ENCODE results near the gene SYTL4.
"Not testable (repeated sequence)": the region's sequence is repeated elsewhere in the genome, so short reads cannot be mapped to it uniquely, and the experiment has no call there.

Gene SYTL4

GRCh38 chrX:100731441-100732281, at the start of gene SYTL4:
SYTL4 (minus strand) TSS chrX:100732121; CDS start chrX:100702037, 30,084 bp downstream.
- intact Hi-C loops (cut with DNase I), result no loop called here
- DNase-seq, result peak in 10 of 42 donors; percentile 1 to 20 (median 10)

GRCh38 chrX:100769439-100769838, 37.5 kb upstream of the SYTL4 start:
- not testable (repeated sequence) for DNase-seq
- intact Hi-C loops (cut with DNase I), result loop anchor here (10.0 kb wide), 1 partner anchor 85 kb away; no protein-coding TSS in a partner anchor

GRCh38 chrX:100768679-100769338, 36.9 kb upstream of the SYTL4 start:
- DNase-seq, result peak in 41 of 42 donors; percentile 10 to 84 (median 62)
- intact Hi-C loops (cut with DNase I), result loop anchor here (10.0 kb wide), 1 partner anchor 84 kb away; no protein-coding TSS in a partner anchor

GRCh38 chrX:100750883-100751282, 19.0 kb upstream of the SYTL4 start:
- intact Hi-C loops (cut with DNase I), result no loop called here
- no peak for DNase-seq

- no peak for DNase-seq
- intact Hi-C loops (cut with DNase I), result no loop called here
Observed at GRCh38 chrX:100748108-100748507, 16.2 kb upstream of the SYTL4 start.

- intact Hi-C loops (cut with DNase I), result no loop called here
- no peak for DNase-seq
Observed at GRCh38 chrX:100747703-100748102, 15.8 kb upstream of the SYTL4 start.

GRCh38 chrX:100747090-100747489, 15.2 kb upstream of the SYTL4 start:
- intact Hi-C loops (cut with DNase I), result no loop called here
- no peak for DNase-seq

- no peak for DNase-seq
- intact Hi-C loops (cut with DNase I), result no loop called here
Observed at GRCh38 chrX:100745806-100746537, 14.1 kb upstream of the SYTL4 start.

- intact Hi-C loops (cut with DNase I), result no loop called here
- DNase-seq, result no peak
Observed at GRCh38 chrX:100745205-100745604, 13.3 kb upstream of the SYTL4 start.

- intact Hi-C loops (cut with DNase I), result no loop called here
- DNase-seq, result no peak
Observed at GRCh38 chrX:100743009-100743607, 11.2 kb upstream of the SYTL4 start.

GRCh38 chrX:100724006-100724405, 7.9 kb downstream of the SYTL4 start:
- DNase-seq; intact Hi-C loops (cut with DNase I): not testable (repeated sequence)

- DNase-seq, result no peak
- intact Hi-C loops (cut with DNase I), result no loop called here
Observed at GRCh38 chrX:100721328-100721727, 10.6 kb downstream of the SYTL4 start.

- DNase-seq, result no peak
- intact Hi-C loops (cut with DNase I), result no loop called here
Observed at GRCh38 chrX:100720301-100720700, 11.6 kb downstream of the SYTL4 start.

- intact Hi-C loops (cut with DNase I), result no loop called here
- DNase-seq, result no peak
Observed at GRCh38 chrX:100719139-100719538, 12.8 kb downstream of the SYTL4 start.

- intact Hi-C loops (cut with DNase I), result no loop called here
- DNase-seq, result no peak
Observed at GRCh38 chrX:100717363-100717762, 14.6 kb downstream of the SYTL4 start.

GRCh38 chrX:100710816-100711215, 21.1 kb downstream of the SYTL4 start:
- DNase-seq, result no peak
- intact Hi-C loops (cut with DNase I), result no loop called here

GRCh38 chrX:100704581-100705203, 27.2 kb downstream of the SYTL4 start:
- DNase-seq, result no peak

GRCh38 chrX:100700809-100701208, 31.1 kb downstream of the SYTL4 start:
- intact Hi-C loops (cut with DNase I), result no loop called here
- no peak for DNase-seq

More at GRCh38 chrX:100704581-100705203, 27.2 kb downstream of the SYTL4 start:
- intact Hi-C loops (cut with DNase I), result no loop called here

- no peak for DNase-seq
- intact Hi-C loops (cut with DNase I), result no loop called here
Observed at GRCh38 chrX:100698551-100698950, 33.4 kb downstream of the SYTL4 start.

Measured in head of caudate nucleus (tissue), 42 donors.